GM12878 (cell line): ENCODE data around the gene TPCN2.

Experiments used
- CREM ChIP-seq: IDR thresholded peaks from 2 replicates; pipeline ENCODE4 v1.6.1; 2014; ENCODE audit warnings: antibody characterized with exemption, low read depth
- NFIC ChIP-seq: IDR thresholded peaks from 2 replicates; pipeline ENCODE4 v1.6.1; 2012; ENCODE audit warnings: low read depth, mild to moderate bottlenecking, inconsistent platforms, low read length, moderate library complexity

- TF ChIP-seq CREM (no peak), NFIC (no peak)
Observed at GRCh38 chr11:68999093-68999747, 49.5 kb upstream of the TPCN2 start.
